Cardiac muscle cell (in vitro differentiated cells and primary cell): ENCODE measurements around the gene SELP. TPM values are rescaled to one million over a fixed set of nuclear protein-coding genes. Genes with fewer than 3 reads are reported as not detected.

ENCODE experiments used
- DNase-seq, 2 donors: peaks; one replicate each; pipeline versions ENCODE4 v3.0.0 to v3.0.0-alpha.2; 2010 to 2017; ENCODE audit warnings: low read depth in 1 of 2, low spot score in 1 of 2
- H3K27ac ChIP-seq: fragments of 200-600 bp; sonication (generic); 2 replicates; pipeline ENCODE4 v1.5.1; 2016
- H3K27me3 ChIP-seq: fragments of 200-600 bp; sonication (generic); 2 replicates; pipeline ENCODE4 v1.6.0; 2016; ENCODE audit warnings: control low read depth
- H3K36me3 ChIP-seq: fragments of 200-600 bp; sonication (generic); 2 replicates; pipeline ENCODE4 v1.5.1; 2016; ENCODE audit warnings: control low read depth
- H3K4me1 ChIP-seq: fragments of 200-600 bp; sonication (generic); 2 replicates; pipeline ENCODE4 v1.8.1; 2017; ENCODE audit warnings: low read depth, mild to moderate bottlenecking, mixed run types
- H3K4me3 ChIP-seq: fragments of 200-600 bp; sonication (generic); 2 replicates; pipeline ENCODE4 v1.5.1; 2016; ENCODE audit warnings: mild to moderate bottlenecking
- H3K9me3 ChIP-seq: fragments of 200-600 bp; sonication (generic); 2 replicates; pipeline ENCODE4 v1.5.1; 2017; ENCODE audit warnings: low read depth, mild to moderate bottlenecking, control low read depth
- polyA plus RNA-seq: library from polyadenylated mRNA; unstranded; fragments of >200 nt; fragmentation: Nextera tagmentation; extraction: Ambion mirVana; gene quantifications from 2 replicates; pipeline ENCODE4 v1.2.1, GENCODE V29; 2016
- total RNA-seq: library from RNA; depleted of rRNA; stranded (reverse); fragments of >200 nt; gene quantifications from 2 replicates; pipeline ENCODE4 v1.2.3, GENCODE V29; 2016
- TF ChIP-seq, protein P1 (sequence below): IDR thresholded peaks from 2 replicates; pipeline ENCODE4 v1.5.1; 2012; ENCODE audit warnings: low read depth, mild to moderate bottlenecking, low read length

SELP gene
- total and polyA plus RNA-seq, 2 experiments from 2014 or later = not detected

DNA sequence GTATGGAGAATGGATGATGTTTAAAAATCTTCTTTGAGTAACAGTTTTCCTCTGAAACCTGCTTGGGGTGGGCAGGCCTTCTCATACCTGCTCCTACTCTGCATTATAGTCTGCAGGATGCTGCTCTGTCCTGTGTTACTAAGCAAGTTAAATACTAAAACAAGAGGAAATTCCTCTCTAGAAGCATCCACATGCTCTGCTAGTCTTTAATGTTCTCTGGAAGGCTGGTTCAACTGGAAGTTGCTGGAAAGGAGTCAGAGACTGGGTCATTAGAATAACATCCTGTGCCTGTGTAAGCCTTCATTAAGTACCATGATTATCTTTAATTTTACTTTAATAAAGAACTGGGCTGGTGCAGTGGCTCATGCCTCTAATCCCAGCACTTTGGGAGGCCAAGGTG, 5.8 kb downstream of the SELP start:
- TF ChIP-seq, protein P1, sequence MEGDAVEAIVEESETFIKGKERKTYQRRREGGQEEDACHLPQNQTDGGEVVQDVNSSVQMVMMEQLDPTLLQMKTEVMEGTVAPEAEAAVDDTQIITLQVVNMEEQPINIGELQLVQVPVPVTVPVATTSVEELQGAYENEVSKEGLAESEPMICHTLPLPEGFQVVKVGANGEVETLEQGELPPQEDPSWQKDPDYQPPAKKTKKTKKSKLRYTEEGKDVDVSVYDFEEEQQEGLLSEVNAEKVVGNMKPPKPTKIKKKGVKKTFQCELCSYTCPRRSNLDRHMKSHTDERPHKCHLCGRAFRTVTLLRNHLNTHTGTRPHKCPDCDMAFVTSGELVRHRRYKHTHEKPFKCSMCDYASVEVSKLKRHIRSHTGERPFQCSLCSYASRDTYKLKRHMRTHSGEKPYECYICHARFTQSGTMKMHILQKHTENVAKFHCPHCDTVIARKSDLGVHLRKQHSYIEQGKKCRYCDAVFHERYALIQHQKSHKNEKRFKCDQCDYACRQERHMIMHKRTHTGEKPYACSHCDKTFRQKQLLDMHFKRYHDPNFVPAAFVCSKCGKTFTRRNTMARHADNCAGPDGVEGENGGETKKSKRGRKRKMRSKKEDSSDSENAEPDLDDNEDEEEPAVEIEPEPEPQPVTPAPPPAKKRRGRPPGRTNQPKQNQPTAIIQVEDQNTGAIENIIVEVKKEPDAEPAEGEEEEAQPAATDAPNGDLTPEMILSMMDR = no peak
- Histone ChIP-seq H3K27ac (no peak overlapping the region), H3K36me3 (no peaks in the 10 kb centered on the region), H3K4me3 (no peak overlapping the region), H3K9me3 (no peaks in the 10 kb centered on the region), H3K4me1 (no peaks in the 10 kb centered on the region), H3K27me3 (no peaks in the 10 kb centered on the region)
- DNase-seq = no peak

DNA sequence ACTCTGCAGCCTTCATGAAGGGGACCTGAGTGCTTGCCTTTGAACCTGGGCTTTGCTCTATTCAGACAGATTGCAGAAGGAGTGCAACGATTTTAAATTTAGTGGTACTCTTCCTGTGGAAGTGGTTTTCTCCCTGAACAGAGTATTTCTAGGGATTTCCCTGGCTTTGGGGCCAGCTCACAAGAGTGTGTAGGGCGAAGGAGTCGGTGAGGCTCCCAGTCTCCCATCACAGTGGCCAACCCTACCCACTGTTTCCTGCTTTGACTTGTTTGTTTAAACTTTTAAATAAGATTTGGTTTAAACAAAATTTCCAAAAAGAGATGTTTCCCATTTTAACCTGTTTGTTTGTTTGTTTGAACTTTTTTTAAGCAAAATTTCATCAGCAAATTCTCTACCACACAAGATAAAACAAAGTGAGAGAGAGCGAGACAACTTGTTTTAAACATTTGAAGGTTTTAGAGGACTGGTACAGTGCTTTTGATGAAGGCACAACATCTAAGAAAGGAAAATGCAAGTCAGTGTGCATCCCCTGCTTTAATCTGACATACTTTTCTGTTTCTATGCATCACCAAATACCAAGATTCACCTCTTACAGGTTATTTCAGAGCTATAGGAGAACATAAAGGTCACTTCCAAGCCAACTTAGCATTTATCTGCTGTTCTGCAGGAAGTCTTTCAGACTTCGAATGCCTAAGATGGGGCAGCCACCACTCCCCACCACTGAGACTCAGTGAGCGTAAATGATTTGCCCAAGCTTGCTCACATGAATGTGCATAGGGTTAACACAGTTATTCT, 6.6 kb downstream of the SELP start:
- TF ChIP-seq, protein P1 = no peak
- H3K9me3 ChIP-seq = no peaks in the 10 kb centered on the region

DNA sequence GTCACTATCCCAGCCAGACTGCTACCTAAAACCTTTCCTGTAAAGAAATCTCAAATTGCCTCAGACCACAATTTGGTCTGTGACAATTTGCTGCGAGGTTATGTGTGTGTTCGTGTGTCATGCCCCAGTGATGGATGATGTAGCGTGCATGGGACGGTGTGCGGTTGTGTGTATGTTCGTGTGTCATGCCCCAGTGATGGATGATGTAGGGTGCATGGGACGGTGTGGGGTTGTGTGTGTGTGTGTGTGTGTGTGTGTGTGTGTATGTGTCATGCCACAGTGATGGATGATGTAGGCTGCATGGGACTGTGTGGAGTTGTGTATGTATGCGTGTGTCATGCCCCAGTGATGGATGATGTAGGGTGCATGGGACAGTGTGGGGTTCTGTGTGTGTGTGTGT, 9.4 kb downstream of the SELP start:
- H3K27ac ChIP-seq = no peak overlapping the region
- no peak for DNase-seq
- no peak overlapping the region for H3K4me3 ChIP-seq
- H3K36me3 ChIP-seq = no peaks in the 10 kb centered on the region
- TF ChIP-seq, protein P1 = no peak
- H3K27me3 ChIP-seq = no peaks in the 10 kb centered on the region
- no peaks in the 10 kb centered on the region for H3K9me3 ChIP-seq
- no peaks in the 10 kb centered on the region for H3K4me1 ChIP-seq

More for the DNA sequence above, 6.6 kb downstream of the SELP start:
- H3K4me1 ChIP-seq = no peaks in the 10 kb centered on the region
- H3K27ac ChIP-seq = no peak overlapping the region
- H3K27me3 ChIP-seq = no peaks in the 10 kb centered on the region
- H3K36me3 ChIP-seq = no peaks in the 10 kb centered on the region
- no peak for DNase-seq
- no peak overlapping the region for H3K4me3 ChIP-seq

DNA sequence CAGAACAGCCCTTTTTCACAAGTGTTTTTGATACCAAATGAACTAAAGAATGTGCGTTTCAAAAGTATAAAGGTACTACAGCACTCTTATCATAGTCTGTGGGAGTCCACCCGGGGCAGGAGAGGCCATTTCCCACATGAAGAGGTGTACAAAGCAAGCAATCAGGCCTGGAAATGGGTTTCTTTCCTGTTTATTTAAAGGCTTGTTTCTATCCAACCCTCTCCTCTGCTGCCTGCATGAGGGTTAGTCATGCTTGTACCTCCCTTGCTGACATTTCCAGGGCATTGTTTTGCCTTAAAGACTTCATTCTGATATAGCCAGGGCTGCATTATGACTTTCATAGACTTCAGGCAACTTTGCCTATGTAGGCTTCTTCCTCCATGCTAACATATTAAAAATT, 11.6 kb downstream of the SELP start:
- TF ChIP-seq, protein P1 = no peak
- H3K27ac ChIP-seq = no peak overlapping the region
- no peak for DNase-seq
- peaks cover 9% of the 10 kb centered on the region for H3K27me3 ChIP-seq
- H3K36me3 ChIP-seq = no peaks in the 10 kb centered on the region
- H3K4me3 ChIP-seq = no peak overlapping the region
- no peaks in the 10 kb centered on the region for H3K9me3 ChIP-seq
- H3K4me1 ChIP-seq = no peaks in the 10 kb centered on the region

DNA sequence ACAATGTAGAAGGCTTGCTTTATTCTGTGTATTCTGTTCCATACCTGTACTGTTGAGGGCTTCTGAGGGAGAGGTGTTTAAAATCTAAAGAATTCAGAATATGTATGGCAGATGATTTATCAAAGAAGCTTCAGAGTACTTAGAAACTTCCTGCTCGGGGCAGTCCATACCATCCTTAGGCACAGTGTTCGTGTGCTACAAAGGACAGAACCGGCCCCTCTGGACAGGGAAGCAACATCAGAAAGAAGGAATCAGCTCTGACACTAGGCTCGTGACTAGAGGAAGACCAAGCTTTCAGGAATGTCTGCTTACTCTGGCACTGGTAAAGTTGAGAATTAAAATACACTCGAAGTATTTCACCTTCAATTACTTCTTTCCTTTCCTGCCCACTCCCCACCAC, 14.1 kb downstream of the SELP start:
- Histone ChIP-seq H3K36me3 (no peaks in the 10 kb centered on the region), H3K27ac (no peak overlapping the region), H3K9me3 (no peaks in the 10 kb centered on the region), H3K27me3 (peaks cover 16% of the 10 kb centered on the region), H3K4me3 (no peak overlapping the region), H3K4me1 (no peaks in the 10 kb centered on the region)
- TF ChIP-seq, protein P1 = no peak
- no peak for DNase-seq
